ENCODE data around the gene NEK10.

- no peak for TF ChIP-seq CTCF (IDR thresholded peaks at IDR 0.05)
- TF ChIP-seq REST (IDR thresholded peaks at IDR 0.05; ENCODE audit: insufficient read depth in 1 of 2, low read depth in 2 of 2, low read length in 1 of 2) = no peak
- TF ChIP-seq SIN3A (IDR thresholded peaks at IDR 0.05; ENCODE audit: borderline replicate concordance, insufficient read depth, low read depth, low read length) = no peak
These were observed 11.5 kb upstream of the NEK10 start for GRCh38 chr3:27380433-27381357.

All from Panc1 (cell line).